VCaP (cell line): ENCODE results near the gene DSTN.
"Not testable (repeated sequence)": the region's sequence is repeated elsewhere in the genome, so short reads cannot be mapped to it uniquely, and the experiment has no call there.

ENCODE experiments used
- H3K27ac ChIP-seq: fragments of 450-650 bp; 2 replicates; pipeline ENCODE4 v1.5.1; 2017
- CTCF ChIP-seq: fragments of 450-650 bp; conservative IDR thresholded peaks from 2 replicates; pipeline ENCODE4 v1.5.1; 2017; ENCODE audit warnings: mild to moderate bottlenecking, moderate library complexity

The DSTN gene

GRCh38 chr20:17657079-17657825 is 87.4 kb downstream of the DSTN start:
- no peak overlapping the region for H3K27ac ChIP-seq
- TF ChIP-seq CTCF = no peak

- TF ChIP-seq CTCF = no peak
- no peak overlapping the region for H3K27ac ChIP-seq
These were observed 88.2 kb downstream of the DSTN start for GRCh38 chr20:17657898-17658647.

- no peak overlapping the region for H3K27ac ChIP-seq
- no peak for TF ChIP-seq CTCF
These were observed 88.7 kb downstream of the DSTN start for GRCh38 chr20:17658648-17658993.

- not testable (repeated sequence) for H3K27ac ChIP-seq
These were observed 89.5 kb downstream of the DSTN start for GRCh38 chr20:17659344-17659743.
